NCI-H1694 treated with DMSO at 0.1 percent for 48 hours (cell line): Measurements from ENCODE around the gene BLACAT1.
"Not testable (repeated sequence)": the region's sequence is repeated elsewhere in the genome, so short reads cannot be mapped to it uniquely, and the experiment has no call there.

Experiments used
- DNase-seq: peaks from one replicate; lab custom pipeline; 2025; lab: John Stamatoyannopoulos, UW

BLACAT1 gene

DNA sequence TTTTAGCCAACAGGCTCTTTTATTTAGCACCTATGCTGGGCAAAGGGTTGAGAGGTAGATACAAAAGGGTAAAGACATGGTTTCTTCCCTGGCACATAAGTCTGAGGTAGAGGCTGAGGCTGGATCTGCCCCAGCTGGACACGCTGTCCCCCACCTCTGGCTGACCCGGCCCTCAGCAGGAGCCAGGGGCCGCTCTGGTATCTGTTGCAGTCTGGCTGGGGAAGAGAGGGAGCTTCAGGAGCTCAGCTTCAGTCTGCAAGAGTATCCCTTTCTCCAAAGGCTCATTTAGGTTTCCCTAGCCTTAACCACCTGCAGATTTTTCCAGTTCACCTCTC lies 14.2 kb downstream of the BLACAT1 start:
- DNase-seq = no peak

DNA sequence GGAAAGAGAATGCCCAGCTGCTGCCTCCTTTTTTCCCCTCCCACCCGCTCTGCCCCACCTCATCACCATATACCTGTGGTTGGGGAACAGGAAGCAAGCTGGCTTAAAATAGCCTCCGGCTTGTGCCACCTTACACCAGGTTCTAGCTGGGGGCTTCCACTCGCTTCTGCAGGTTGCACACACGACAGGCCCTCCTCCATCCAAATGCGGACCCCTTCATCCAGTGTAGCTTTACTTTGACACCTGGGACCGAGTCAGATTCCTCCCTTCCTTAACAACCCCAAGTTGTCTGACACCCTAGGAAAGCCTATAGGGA lies 14.6 kb downstream of the BLACAT1 start:
- DNase-seq = no peak

DNA sequence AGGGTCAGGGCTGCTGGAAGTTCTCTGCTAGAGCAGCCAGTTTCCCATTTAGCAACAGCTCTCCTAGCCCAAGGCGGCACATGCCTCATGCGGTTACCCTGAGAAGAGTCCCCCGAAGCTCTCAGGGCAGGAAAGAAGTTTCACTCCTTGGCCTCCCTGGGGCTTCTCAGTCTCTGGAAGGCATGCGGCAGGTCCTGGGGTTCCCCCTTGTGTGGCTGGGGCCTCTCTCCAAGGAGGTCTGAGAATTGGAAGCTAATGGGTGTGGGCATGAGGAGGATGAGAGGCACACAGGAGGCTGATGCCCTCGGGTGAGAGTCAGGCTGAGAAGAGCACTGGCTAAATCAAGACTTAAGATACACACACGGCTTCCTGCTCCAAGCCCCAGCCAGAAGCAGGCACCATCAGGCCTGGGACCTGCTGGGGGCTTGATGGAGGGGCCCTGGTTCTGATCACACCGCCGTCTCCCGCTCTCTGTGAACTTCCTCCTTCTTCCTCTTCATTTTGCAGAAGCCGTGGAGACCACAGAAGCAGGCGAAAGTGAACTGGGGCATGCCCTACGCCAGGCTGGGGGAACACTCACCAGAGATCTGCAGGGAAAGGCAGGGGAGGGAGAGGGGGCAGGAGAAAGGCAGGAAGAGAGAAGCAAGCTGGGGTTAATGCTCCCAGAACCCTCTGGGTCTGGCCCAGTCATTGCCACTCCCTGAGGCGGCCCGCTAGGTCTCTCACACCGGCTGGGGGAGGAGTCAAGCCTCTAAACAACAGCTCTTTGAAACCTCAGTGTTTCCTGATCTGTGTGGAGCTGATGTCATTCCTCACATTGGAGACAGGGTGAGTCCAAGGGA lies 15.1 kb downstream of the BLACAT1 start:
- no peak for DNase-seq

DNA sequence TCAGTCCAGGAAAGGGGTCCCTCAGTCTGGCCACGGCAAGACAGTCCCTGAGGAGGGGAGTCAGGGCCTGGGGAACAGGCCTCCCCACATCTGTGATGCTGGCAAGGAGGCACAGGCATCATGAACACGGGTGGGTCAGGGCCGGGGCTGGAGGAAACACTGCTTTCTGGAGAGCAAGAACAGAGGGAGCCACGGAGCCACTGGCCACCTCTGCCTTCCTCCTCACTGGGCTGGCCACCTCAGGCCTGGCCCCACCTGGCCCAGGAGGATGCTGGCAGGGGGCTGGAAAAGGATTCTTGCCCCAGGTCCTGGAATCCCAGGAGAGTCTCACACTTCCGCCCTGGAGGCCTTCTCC lies 15.7 kb downstream of the BLACAT1 start:
- DNase-seq = no peak

DNA sequence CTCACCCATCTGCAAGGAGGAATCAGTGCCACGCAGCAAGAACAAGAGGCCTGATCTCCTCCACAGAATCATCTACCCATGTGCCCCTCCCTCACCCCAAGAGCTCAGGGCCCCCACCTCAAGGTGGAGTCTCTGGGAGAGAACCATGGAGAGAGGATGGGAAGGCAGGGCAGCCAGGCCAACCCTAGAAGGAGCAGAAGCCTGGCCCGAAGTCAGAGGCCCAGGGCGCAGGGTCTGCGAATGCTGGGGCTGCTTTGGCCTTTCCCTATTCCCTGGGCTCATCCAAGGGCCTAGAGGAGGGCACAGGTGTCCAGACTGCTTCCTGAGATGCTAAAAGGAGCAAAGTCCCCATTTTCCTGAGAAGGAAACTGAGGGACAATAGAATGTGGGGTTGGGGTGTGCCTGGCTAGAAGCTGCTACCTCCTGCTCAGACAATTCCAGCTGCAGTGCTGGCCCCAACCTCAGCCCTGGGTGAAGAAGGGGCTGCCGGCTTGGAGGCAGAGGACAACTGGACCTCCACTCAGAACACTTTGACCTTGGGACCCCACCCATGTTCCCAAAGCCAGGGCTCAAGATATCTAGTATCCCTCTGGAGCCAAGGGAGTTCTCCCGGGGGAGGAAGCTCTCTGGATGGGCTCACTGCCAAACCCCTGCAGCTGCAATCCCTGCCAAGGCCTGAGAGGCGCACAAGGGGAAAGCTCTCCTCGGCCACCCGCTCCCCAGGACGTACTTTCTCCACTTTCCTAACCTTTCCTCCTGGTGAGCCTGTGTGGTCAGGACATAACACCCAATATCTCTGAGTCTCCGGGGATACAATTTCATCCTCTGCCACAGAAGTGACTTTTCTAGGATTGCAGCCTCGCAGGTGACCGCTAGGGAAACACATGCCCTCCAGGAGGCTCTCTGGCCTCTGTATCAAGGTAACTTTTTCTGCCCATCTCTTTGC lies 17.4 kb downstream of the BLACAT1 start:
- DNase-seq = peak; percentile 8

DNA sequence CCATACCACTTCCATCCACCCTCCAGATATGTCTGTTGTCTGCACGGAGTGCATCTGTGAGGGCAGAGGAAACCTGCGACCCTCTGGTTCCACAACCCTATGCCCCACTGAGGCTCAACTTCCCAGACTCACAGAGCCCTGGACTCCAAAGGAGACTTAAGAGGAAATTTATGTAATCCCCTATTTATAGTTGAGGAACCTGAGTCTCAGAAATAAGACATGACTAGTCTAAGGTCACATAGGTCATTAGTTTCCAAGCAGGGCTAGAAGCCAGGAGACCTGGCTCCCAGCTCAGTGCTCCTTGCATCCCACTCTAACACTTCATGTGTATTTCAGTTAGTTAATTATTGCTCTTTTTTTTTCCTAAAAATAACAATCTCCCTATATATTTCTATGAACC lies 18.3 kb downstream of the BLACAT1 start:
- DNase-seq = no peak

DNA sequence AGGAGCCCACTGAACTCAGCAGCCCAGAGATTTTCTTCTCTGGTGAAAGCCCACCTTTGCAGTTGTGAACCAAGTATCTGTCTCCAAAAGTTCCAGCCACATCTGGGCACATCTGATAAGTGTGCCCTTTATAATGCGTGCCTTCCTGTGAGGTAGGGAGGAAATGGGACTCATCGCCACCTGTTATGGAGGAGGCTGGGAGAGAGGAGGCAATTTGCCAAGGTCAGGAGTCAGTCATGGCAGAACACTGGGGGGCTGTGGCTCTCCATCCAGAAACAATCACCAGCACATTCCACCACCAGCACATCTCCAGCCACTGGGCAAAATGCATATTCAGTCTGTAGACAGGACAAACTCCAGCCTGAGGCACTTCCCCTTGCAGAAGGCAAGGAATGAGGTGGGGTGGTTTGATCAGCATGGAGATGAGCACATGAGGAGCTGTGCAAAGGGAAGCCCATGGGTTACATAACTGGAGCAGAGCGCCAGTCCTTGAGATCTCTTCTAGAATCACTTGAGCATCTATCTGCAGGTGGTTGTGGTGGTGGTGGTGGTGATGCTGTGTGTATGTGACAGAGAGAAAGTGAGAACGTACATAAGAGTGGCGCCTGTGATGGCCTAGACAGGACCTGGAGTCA lies 19.0 kb downstream of the BLACAT1 start:
- DNase-seq = no peak

DNA sequence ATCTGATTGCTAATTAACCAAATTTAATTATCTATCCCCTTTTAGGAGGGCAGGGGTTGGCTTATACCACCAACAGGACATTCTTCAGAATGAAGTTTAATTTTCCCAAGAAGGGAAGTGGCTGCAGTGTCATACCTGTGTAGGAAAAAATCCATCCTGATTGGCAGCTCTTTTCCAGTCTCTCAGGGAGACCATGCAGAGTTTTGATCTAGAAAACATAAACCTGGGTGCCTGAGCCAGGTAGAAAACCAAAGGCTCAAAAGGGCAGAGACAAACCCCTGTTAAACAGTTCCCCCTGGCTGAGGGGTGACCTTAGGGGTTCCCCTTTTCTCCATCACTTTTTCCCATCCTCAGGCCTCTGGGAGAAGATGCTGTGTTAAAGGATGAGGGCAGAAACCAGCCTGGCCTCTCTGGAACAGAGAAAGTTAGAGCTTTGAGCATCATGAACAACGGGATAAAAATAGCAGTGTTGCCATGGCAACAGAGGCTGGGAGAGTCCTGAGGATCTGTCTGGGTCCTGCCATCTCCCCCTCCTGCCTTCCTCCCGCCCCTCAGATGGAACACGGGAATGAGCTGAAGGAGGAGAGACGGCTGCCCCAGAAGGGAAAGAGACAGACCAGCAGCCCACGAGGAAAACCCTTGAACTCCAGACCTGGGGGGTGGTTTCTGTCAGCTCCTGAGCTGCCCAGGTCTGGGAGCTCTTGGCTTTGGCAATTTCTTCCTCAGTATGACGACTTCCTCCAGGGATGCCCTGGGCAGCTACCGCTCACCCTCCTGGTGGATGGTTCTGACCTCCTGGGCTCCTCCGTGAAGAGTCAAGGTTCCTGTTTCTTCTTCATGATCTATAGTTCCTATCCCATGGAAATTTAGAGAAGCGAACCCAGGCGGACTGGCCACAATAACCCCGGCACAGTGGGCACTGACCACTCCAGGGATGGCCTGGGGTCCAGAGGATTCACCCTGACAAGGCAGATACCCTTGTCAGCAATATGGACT lies 20.0 kb downstream of the BLACAT1 start:
- DNase-seq = peak; percentile 27

DNA sequence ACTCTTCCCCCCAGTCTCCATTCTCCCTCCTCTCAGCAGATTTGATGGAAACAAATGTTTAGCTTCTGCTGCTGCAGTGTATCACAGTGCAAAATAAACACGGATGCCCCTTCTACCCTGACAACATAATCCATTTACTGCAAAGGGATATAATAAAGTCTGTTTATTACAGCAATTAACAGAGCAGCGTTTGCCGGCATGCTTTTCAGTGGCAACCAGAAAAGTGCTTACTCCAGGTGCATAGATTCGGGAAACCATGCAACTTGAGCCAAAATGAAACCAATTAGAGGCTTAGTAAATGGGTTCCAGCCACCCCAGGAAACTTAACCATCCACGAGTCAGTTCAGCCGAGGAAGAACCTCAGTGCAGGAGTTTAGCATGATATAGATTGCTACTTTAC lies 21.1 kb downstream of the BLACAT1 start:
- no peak for DNase-seq

DNA sequence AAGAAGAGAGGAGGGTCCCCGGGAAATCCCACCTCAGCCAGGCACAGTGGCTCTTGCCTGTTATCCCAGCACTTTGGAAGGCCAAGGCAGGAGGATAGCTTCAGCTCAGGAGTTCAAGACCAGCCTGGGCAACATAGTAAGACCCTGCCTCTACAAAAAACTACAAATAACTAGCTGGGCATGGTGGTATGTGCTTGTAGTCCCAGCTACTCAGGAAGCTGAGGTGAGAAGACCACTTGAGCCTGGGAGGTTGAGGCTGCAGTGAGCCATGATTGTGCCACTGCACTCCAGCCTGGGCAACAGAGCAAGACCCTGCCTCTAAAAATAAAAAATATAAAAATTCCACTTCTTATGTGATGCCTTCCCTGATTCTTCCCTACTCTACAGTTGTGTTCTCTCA lies 23.2 kb downstream of the BLACAT1 start:
- not testable (repeated sequence) for DNase-seq

DNA sequence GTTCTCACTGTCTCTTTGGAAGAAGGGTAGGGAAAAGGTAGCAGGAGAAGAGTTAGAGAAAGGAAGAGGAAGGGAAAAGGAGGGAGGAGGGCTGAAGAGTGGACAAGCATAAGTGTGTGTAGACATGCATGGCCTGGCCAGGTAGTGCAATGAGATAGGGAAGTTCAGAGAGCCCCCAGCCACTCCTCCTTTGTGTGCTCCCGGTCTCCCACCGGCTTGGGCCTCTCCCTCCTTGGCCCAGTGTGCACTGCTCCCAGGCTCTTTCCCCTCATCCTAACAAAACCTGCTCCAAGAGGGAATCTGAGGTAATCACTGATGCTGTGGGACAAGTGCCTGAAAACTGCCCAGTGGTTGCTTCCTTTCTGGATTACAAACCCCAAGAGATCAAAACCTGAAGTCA lies 23.7 kb downstream of the BLACAT1 start:
- no peak for DNase-seq

DNA sequence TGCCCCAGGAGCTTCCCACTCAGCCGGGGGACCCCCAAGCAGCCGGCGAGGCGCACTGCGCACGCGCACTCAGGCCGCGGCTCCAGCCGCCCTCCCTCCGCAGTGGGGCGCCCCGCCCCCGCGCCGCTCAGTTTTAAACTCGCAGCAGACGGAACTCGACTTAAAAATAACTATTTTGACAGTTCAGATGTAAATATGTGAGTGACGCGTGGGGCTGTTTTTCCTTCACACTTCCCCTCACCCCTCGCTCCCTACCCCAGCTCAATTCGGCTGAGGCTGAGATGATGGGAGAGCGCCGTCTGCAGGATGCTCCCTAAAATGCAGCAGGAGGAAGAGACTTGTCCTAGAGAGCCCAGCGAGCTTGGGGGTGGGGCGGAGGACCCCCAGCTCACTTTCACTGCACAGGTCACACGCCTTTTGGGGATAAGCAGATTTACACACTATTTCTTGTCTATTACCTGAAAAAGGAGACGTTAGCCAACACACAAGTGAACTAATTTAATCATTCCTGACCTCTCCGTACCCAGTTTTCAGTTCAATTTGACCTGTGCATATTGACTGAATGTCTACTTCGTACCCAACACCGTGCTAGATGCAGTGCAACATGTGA lies 25.0 kb downstream of the BLACAT1 start:
- no peak for DNase-seq

DNA sequence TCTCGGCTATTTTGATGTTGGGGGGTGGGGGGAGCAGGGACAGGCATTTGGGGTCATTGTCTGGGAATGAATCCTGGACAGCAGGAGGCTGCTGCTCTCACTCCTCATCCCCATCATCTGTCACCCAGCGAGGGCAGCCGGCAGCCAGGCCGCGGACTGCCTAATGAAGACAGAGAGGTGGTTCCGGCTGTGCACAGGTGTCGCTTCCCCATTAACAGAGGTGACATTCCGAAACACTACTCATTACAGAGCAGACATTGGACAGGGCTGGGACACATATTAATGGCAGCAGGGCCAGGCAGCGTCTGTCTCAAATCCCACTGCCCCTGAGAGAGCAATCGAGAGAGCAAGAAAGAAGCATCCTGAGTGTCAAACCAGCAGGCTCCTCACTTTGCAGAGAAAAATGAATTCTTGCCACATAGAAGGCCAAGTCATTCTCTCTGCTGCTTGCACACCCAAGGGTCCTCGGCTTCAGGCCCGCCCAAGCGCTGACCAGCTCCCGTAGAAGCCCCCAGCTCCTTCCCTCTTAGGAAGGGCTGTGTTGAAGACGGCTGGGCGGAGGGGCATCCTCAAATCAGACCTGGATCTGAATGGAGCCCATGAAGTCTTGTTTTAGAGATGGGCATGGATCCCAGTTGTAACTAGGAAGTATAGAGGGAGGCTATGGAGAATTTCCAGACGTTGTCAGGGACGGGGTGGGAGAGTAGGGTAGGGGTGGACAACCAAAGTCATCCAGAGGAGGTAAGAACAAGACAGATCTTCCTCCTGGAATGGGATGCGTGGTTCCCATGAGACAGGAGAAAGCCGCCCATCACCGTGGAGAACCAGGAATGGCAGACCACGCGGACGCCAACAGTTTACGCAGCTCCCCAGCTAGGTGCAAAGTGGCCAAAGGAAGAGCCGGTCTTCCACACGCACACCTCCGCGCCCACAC lies 25.8 kb downstream of the BLACAT1 start:
- no peak for DNase-seq

DNA sequence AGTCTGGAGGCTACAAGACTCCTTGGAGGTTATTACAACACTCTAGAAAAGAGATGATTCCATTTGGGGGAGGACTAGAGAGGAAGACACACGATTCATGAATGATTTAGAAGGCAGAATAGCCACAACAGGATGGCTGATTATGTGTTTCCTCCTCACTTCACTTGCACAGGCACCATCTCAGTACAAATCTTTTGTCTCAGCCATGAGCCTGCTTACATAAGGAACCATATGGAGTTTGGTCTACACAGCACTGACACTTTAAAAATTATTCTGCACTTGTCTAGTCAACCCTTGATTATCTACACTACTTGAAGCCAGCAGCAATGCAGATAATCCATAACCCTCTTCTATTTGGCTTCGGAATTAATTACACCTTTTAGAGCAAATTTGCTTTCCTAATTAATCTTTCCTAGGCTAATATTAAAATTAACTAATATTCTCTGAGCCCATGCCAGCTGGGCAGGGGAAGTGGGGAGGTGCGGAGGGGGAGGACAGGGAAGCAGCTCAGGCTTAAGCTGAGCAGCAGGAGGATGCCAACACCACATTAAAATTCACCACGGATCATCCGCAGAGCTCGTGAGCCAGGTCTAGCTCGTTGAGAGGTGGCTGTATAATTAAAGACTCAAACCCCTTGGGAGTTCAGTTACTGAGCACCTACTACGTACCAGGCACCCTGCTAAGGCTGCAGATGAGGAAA lies 30.8 kb downstream of the BLACAT1 start:
- no peak for DNase-seq

DNA sequence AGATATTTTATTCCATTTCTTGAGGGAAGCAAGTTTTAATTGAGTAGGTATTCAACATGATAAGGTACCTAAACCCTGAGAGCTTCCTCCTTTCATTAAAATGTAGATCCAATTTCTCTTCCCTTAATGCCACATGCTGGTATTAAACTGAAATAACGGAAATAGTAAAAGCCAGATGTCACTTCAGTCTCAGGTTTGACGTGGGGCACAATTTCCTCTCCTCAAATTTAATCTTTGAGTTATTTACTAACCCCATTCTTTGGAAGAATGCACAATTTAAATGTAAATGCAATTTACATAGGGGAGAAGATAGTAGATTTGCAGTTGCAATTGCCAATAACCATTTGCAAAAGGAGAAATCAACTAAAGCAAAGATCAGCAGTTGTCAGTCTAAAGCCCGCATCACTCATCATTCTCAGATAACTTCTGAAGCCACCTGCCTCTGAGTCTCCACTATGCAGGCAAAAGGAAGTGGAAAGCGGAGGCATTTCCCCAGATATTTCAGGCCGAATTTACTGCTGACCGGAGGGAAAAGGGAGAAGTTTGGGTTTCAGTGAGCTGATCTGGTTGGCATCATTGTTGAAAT lies 31.9 kb downstream of the BLACAT1 start:
- no peak for DNase-seq

DNA sequence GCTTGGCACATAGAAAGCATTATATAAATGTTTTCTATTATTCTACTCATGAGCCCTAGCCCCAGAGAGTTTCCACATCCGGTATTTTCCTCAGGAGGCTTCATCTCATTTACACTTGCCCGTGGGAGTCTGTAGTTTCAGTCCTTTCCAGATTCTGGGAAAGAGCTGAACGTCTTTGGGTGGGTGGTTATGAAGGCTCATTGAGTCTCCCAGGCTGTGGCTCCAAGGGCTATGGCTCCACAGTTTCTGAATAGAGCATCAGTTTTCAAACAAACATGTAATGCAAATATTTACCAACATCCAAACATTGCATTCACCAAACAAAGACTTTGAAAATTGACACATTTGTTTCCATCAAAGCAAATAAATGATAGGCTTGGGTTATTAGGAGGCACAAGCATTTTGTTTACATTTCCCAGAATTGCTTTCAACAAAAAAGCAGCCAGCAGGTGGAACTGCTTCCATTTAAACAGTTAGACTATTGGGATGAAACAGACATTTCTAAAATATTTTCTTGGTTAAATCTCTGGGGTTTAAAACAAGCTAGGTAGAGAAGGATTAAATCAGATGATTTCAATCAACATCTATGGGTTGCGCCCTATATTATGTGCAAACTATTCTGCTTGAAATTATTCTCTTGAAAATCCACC lies 32.7 kb downstream of the BLACAT1 start:
- no peak for DNase-seq

DNA sequence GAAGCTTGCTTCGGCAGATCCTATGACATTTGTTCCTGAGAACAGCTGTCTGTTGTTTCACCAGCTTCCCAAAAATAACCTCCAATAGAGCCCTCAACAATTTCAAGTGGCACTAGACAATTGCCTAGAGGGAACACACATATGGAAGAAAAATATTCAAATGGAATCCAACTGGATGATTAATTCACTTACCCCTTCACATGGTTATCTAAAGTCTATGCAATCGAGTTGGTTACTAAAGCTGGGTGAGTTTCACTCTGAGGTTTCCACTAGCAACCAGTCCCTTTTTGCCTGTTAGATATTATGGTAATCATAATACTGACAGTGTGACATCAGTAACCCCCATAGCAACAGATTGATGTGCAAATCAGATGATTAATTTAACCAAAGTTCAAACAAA lies 34.0 kb downstream of the BLACAT1 start, which contains the start of gene LEMD1:
LEMD1 (minus strand) TSS at position 259 of the 400 bp plus-strand sequence. CDS start 1,520 bp downstream, outside the sequence.
- DNase-seq = peak; percentile 49

DNA sequence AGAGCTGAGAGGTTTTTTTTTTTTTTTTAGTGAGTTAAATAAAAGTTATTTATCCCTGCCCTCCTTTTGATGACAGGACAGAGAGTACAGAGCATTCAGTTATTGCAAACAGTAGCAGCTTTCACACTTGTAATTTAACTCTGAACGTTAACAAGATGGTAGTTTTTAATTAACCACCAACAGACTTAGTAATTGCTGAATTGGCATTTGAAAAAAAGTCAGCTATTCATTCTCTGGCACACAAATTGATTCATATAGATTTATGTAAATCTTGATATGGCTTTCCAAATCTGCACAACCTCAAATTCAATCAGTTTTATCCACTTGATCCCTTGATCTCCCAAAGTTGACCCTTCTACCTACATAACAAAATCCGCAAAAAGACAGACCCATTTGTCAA lies 34.9 kb downstream of the BLACAT1 start:
- no peak for DNase-seq
